NCI-H748 (cell line): Measurements from ENCODE around the gene VAV2.

ENCODE experiments used
- DNase-seq: peaks from one replicate; lab custom pipeline; 2025; ENCODE audit not compliant: unreplicated experiment; lab: John Stamatoyannopoulos, UW

Gene VAV2

DNA sequence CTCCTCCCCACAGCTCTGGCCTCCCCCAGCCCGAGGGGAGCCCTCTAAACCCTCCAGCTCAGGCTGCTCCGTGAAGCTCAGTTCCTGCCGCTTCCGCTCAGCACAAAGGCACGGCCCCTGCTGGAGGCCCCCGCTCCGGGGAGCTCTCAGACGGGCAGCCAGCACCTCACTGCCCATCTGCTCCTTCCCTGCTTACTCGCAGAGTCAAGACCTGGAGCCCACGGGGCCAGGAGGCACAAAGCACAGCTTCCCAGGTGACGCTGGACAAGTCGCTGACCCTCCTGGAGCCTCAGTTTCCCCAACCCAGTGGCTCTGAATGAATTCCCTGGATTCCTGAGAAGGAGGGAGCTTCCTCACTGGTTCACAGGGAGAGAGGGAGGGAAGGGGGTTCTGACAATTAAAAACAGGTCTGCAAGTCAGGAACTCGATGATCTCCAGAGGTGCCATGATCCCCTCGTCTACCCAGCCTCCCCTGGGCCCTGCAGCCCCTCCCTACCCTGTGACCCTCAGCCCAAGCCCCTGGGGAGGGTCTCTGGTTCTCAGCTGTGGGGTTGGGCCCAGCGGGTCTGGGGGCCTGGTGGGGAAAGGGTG lies 36.2 kb downstream of the VAV2 start:
- no peak for DNase-seq

DNA sequence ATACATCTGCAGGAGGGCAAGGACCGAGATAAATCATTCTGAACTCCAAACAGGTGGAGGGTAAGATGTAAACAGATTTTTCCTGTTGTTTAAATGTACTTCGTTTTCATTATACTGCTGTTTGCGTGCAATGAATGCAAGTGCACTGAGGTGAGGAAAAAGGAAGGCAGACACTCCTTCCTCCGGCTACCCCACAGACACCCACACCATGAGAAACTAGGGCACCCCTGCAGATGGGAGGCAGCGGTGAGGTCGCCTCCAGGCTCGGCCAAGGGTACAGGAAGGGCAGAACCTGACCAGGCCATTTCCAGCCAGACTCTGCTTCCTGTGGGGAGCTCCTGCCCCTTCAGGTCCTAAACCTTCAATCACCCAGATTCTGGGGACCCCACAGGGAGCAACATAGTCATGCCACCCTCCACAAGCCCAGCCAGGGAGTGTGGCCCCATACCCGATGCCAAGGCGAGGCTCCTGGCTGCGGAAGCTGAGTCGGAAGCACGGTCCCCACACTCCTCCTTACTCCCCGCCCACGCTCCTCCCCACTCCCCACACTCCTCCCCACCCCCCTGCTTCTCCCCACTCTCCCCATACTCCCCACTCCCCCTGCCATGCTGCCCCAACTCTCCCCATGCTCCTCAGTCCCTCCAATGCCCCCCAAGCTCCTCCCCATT lies 37.1 kb downstream of the VAV2 start:
- no peak for DNase-seq

DNA sequence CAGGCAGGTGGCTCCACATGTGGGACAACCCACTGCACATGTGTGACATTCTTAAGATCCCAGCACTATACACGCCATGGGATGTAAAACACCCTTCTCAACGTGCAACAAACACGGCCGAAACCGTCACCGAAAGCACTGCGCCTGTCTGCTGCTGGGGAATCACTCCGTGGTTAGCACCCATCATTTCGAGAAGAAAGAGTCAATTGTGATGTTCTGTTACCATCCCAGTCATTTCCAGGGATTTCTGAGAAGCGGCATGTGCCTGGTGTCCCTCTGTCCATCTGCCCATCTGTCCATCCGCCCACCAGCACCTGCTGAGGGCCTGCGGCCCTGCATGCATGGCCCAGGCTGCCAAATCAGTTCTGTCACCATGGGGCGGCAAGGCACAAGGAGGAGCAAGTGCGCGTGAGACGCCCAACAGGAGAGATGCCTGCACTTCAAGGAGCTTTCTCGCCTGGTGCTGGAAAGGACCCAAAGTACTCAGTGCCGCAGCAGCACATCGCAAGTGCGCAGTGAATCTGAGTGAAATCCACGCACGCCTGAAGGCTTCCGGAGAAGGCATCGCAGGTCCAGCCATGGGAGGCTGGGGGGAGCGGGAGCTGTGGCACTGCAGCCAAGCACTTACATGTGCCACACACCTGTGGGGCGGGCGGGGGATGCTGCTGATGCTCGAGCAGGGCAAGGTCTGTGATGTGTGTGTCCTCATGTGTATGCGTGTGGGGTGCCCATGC lies 38.0 kb downstream of the VAV2 start:
- DNase-seq, result no peak

DNA sequence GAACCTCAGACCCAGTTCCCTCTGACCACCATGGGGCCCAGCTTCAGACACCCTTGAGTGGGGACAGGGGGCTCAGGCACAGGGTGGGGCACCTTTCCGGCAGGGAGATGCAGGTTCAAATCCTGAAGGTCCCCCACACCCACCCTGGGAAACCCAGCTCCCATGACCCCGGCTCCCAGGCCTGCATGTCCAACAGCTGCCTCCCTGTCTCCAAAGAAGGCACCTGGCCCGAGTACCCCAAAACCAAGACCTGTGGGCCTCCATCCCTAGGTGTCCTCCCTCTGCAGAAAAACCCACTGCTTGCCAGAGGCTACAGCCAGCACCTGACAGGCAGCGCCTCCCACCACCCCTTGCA lies 38.5 kb downstream of the VAV2 start:
- no peak for DNase-seq

DNA sequence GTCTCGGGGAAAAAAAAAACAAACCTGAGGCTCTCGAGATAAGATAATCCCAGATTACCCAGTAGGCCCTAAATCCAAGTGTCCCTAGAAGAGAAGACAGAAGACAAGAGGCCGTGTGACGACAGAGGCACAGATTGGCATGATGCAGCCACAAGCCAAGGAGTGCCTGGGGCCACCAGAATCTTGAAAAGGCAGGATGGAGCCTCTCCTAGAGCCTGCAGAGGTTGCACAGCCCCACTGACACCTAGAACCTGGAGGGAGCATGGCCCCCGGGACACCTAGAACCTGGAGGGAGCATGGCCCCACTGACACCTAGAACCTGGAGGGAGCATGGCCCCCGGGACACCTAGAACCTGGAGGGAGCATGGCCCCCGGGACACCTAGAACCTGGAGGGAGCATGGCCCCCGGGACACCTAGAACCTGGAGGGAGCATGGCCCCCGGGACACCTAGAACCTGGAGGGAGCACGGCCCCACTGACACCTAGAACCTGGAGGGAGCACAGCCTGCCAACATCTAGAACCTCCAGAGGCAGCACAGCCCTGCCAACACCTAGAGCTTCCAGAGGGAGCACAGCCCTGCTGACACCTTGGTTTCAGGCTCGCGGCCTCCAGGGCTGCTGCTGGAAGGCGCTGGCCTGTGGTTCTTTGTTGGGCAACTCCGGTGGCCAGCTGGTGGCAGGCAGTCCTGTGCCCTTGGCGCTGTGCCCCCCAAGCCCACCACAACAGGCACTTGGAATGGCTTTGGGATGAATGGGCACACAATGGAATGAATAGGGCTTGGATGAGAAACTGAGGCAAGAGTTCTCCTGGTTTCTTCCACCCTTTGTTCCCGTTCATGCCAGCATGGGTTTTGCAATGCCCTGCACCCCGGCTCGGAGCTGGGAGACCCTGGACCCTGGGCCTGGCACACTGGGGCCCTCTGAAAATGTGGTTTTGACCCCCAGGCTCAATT lies 39.2 kb downstream of the VAV2 start:
- DNase-seq, result no peak

DNA sequence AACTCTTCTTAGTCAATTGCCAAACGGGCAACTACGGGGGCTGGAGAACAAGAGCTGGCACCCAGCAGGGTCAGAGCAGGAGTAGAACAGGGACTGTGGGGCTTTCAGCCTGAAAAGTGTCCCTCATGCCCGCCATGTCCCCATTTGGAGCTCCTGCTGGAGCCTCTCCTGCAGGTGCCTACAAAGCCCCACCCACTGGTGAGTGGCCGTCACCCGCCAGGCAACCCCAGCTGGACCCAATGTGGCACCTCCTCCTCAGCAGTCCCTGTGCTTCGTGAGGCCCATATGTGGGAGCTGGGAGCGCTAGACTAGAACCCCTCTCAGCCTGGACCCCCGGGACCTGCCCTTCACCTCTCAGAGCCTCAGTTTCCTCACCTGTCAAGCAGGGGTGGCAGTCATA lies 40.9 kb downstream of the VAV2 start:
- DNase-seq, result no peak

DNA sequence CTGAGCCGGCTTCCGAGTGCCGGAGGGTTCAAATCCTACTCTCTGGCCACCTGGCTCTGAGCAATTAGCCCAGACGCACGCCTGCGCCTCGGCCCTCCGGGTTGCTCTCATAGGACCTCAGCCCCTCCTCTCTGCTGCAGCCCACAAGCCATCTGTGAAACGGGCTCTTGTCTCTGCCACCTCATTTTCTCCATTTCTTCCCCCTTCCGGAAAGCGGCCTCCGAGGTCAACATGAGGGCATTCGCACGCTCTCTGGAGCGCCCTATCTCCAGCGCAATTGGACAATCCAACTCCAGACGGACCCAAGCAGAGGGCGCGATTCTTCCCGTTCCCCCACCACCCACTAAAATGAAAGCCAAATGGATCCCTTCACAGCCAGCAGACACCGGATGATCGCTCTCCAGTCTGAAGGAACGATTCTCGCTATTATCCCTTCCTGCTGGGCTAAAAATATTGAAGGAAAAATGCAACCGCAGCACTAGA lies 41.5 kb downstream of the VAV2 start:
- no peak for DNase-seq

DNA sequence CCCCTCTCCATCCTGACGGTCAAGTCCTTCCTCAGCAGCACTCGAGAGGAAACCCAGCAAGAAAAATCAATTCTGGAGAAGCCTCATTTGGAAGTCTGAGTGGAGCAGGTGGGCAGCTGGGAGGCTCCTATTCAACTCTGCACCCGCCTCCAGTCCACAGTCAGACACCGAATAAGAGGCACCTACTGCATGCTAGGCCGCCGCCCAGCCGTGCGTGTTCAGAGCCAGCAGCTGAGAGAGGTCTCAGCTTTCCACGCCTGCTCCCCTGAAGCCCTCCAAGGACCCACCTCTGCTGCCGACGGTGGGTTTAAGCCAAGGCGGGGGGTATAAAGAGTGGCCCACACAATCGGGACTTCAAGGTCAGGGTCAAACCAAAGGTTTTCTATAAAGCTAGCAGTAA lies 41.9 kb downstream of the VAV2 start:
- DNase-seq, result no peak

DNA sequence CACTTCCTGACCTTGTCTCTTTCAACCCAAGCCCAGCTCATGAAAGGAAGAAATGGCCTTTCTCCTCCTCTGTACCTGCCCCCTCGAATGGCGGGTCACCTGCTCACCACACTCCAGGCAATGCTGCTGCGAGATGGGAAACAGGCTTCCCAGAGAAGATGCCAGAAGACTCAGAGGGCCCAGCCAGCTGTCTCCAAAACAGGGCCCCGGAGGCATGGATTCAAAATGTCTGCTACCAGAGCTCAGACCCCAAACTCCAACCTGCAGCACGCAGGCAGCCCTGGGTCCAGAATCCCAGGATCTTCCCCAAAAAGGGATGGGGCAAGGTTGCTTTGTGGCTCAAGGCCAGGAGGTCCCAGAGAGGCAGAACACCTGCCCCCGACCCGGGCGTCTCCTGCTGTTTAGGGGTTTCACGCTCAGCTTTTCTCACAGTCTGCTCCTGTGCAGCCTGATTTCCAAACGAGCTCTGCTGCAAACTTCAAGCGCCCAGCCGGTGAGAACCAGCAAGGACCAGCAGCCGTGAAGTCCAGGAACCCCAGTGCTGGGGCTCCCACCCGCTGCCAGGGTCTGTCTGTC lies 42.5 kb downstream of the VAV2 start:
- no peak for DNase-seq

DNA sequence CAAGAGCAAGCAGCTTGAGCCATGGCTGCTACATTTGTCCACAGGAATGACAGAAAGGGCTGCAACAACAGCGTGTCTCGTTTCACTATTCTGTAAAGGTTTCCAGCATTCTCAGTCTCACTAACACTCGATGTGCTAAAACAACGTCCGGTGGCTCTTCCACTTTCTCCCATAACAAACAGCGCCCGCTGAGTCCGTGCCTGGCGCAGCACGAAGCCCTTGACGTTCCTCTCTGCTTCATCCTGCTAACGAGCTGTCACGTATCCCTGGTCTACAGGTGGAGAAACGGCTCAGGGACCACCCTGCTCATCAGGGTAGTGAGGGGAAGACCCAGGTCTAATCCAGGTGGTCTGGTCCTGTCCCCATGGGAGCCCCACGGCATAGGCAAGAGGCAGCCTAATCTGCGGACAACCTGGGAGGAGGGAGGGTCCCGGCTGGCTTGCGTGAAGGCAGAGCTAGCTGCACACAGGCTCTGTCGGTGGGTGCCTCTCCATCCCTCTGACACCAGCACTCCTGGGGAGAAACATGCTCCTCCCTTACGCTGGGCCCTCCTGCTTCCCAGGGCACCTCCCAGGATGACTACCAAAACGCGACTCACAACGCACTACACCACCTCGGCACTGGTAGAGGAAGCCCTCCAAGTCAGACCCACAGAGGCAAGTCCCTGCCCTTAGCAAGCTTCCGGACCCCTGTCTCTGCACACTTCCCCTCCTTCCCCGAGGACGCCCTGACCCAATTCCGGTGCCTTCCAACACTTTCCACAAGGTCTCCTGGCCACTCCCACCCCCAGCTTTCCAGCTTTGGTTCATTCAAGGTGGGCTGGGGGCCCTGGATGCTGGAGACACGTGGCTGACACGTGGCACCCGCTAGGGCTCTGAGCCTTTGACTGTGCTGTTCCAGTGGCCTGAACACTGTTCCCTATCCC lies 43.3 kb downstream of the VAV2 start:
- DNase-seq, result no peak

DNA sequence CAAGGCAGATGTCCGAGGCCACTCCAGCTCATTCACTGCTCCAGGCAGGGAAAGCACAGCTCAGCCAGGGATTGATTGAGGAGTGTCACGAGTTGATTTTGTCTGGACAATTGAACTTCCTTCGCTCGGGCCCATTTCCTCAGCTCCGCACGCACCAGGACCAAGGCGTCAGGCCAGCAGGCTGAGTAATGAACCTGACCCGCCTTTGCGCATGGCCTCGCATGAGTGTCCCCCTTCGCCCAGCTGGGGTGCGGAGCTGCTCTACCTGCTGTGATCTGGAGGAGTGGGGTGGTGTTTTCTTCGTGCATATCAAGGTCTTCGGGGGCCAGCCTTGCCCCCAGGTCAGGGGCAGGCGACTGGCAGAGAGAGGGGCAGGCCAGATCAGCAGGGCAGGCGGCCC lies 44.0 kb downstream of the VAV2 start:
- DNase-seq, result no peak

DNA sequence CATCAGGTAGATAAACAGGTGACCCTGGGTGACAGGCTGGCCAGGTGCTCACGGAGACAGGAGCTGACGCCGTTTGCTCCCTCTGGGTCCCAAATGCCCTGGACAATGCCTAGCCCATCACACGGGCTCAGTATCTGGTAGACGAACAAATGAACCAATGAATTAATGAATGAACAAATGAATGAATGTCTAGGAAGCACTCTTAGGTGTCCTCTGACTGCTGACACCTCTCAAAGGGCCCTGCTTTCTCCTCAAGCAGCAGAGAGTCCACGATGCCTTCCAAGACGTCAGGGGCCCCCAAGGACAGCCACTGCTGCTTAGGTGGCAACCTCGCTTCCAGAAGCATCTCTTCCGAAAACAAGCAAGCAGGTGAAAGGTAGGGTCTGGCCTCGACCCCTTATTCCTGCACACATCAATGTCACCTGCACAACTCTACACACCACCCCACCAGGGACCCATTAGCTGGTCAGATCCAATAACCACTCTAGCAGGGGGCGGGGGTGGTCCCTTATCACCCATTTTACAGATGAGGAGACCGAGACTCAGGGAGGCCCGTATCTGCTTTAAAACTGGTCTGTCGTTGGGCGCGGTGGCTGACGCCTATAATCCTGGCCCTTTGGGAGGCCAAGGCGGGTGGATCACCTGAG lies 45.2 kb downstream of the VAV2 start:
- no peak for DNase-seq

DNA sequence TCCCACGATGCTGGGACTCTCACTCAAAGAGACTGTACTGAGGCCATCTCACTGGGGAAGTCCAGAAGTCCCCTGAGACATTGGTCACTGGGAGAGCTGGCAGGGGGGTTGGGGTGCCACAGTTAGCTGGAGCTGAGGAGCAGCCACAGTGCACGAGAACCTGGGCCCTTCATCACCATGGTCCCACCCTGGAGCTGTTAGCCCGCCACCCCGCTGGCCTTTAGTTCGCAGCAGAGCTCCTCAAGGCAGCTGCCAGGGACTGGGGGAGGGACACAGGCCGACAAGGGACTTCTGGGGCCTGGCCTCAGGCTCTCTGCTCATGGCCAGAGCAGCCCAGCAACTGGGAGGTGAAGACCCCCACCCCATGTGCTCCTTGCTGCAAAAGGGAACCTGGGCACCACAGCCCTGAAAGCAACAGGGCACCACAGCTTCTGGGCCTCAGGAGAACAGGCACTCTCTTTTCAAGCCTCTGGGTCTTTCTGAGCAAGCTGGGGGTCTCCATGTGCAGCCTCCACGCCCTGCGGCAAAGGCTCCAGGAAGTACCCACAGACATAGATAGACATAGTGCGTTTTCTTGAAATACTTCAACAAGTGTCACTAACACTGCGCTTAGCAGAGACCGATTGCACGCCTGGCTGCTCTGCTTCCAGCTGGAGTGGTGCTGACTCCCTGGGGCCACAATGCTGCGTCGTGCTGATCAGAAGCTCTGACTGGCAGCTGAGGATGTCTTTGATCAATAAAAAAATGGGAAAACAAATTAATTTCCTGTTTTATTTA lies 46.0 kb downstream of the VAV2 start:
- DNase-seq, result no peak

DNA sequence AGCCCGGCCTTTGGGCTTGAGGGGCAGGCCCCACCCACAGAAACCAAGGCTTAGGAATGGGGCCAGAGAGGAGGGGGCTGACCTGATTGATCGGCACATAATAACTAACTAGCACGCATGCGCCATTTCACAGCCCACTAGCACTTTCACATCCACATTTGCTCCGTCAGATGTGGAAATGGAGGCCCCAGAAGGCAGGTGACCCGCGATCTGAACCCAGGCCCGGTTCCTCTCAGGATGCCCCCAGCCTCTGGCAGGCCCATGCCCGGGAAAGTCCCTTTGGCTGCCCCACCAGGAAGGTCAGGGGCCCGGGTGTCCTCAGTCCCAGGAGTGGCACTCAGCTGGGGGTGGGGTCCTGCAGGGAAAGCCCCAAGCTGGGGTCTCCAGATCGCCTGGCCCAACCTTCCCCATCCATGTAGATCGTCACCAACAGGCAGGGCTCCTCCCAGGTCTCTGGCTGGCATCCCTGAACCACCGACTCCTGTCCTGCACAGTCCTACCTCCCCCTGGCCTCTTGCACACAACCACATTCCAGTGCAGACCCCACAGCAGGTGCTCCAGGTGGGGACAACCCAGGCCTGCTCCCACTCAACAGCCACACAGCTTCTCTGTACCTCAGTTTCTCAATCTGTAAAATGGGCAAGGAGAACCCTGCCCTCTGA lies 46.7 kb downstream of the VAV2 start:
- no peak for DNase-seq

DNA sequence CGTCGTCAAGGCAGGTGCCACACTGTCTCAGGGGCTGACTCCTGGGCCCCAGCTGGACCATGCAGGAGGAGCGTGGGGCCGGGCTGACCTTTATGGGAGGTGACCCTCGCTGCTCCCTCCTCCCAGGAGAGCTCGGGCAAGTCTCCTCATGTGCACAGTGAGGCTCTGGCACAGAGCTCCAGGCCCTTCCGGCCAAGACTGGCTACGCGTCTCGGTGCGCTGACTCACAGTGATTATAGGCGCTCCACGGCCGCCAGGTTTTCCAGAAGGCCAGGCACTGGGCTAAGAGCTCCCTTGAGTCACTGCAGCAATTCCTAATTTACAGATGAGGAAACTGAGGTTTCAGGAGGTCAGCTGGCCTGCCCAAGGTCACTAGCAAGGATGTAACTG lies 47.4 kb downstream of the VAV2 start:
- DNase-seq, result no peak

DNA sequence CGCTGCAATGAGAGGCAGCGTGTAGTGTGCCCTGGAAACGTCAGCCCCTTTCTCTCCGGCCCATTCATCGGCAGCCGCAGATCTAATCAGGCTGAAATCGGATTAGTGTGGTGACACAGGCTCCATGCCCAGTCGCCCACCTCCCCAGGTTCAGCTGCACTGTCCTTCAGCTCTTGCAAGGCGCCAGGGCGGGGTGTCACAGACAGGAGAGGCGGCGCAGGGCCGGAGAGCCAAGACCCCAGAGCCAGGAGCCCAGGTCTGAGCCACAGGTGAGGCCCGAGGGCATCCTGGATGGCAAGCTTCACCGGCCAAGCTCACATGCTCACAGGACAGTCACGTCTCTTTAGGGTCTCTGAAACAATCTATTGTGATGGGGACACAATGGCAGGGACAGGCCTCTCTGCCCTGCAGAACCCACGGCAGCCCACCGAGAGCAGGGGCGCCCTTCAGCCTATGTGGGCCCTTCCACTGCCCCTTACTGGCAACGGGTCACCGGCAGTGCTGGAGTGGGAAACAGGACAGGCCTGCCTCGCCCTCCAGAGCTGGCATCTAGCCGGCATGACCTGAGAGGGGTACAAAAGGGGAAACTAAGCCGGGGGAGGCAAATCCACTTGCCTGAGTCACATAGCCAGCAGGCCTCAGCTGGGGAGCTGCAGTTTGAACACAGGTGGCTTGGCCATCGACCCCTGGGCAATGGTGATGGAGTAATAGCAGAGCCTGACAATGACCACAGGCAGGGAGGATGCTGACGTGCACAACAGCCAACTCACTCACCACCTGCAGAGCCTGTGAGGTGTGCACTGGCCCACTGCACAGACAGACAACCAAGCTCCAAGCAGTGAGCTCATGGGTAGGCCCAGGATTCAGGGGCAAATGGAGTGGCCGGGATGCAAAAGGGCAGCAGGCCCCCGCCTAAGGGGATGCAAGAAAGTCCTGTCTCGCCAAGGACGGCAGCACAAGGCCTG lies 48.1 kb downstream of the VAV2 start:
- DNase-seq, result no peak
